GM12872 (cell line): Measurements from ENCODE around the gene ZG16B.

Experiments
- CTCF ChIP-seq: IDR thresholded peaks from 3 replicates; pipeline ENCODE4 v1.5.1; 2011; ENCODE audit warnings: low read depth, mild to moderate bottlenecking, low read length, moderate library complexity; ENCODE audit not compliant: insufficient read depth

The ZG16B gene

GRCh38 chr16:2852731-2853507, 22.8 kb downstream of the ZG16B start:
- TF ChIP-seq CTCF: no peak

GRCh38 chr16:2853531-2854073, 23.5 kb downstream of the ZG16B start:
- TF ChIP-seq CTCF: no peak

- TF ChIP-seq CTCF: peak; percentile 60
These were observed 24.7 kb downstream of the ZG16B start for GRCh38 chr16:2854700-2855309.

GRCh38 chr16:2855536-2855935, 25.4 kb downstream of the ZG16B start:
- no peak for TF ChIP-seq CTCF

- no peak for TF ChIP-seq CTCF
These were observed 26.1 kb downstream of the ZG16B start for GRCh38 chr16:2856061-2856670.

GRCh38 chr16:2856686-2857450, 26.8 kb downstream of the ZG16B start:
- no peak for TF ChIP-seq CTCF
